DND-41 (cell line): ENCODE results near the gene DUSP8.

Experiments
- EZH2 ChIP-seq: IDR thresholded peaks from 3 replicates; pipeline ENCODE4 v1.6.1; 2012; ENCODE audit warnings: borderline replicate concordance, low read depth, mild to moderate bottlenecking, moderate library complexity, low read length, inconsistent platforms; ENCODE audit not compliant: severe bottlenecking
- TF ChIP-seq, protein P1 (sequence below): IDR thresholded peaks from 2 replicates; pipeline ENCODE4 v1.5.1; 2012; ENCODE audit warnings: borderline replicate concordance, low read length, moderate library complexity, mild to moderate bottlenecking; ENCODE audit not compliant: poor library complexity, severe bottlenecking; ENCODE audit errors: extremely low read depth

DNA sequence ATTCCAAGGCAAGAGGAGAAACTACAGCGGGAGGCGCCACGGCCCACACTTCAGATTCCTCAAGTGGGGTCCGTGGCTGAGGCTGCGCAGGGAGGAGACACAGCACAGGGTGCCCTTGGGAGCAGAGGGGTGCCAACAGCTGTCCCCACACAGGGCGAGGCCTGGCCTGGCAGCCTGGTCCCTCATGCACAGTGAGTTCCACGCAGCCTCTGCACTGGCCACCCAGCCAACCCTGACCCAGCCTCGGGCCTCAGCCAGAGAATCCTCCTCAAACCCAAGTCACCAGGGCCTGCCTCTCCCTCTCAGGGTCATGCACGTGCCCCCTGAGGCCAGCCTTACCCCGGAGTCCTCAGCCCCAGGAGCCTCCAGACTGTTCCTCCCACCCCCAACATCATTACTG is 63.1 kb downstream of the DUSP8 start:
- TF ChIP-seq, protein P1, sequence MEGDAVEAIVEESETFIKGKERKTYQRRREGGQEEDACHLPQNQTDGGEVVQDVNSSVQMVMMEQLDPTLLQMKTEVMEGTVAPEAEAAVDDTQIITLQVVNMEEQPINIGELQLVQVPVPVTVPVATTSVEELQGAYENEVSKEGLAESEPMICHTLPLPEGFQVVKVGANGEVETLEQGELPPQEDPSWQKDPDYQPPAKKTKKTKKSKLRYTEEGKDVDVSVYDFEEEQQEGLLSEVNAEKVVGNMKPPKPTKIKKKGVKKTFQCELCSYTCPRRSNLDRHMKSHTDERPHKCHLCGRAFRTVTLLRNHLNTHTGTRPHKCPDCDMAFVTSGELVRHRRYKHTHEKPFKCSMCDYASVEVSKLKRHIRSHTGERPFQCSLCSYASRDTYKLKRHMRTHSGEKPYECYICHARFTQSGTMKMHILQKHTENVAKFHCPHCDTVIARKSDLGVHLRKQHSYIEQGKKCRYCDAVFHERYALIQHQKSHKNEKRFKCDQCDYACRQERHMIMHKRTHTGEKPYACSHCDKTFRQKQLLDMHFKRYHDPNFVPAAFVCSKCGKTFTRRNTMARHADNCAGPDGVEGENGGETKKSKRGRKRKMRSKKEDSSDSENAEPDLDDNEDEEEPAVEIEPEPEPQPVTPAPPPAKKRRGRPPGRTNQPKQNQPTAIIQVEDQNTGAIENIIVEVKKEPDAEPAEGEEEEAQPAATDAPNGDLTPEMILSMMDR = no peak
- no peak for TF ChIP-seq EZH2
